GM18517 (cell line): ENCODE data around the gene RAB17.
"Not testable (repeated sequence)": the region's sequence is repeated elsewhere in the genome, so short reads cannot be mapped to it uniquely, and the experiment has no call there.

Experiments
- ATAC-seq: cut with Tn5 transposase; IDR thresholded peaks from one replicate; pipeline ENCODE4 v1.9.1; 2021; ENCODE audit warnings: mild to moderate bottlenecking, moderate library complexity; ENCODE audit not compliant: unreplicated experiment

The RAB17 gene

GRCh38 chr2:237600205-237600846 is 9.8 kb upstream of the RAB17 start:
- ATAC-seq: no peak

GRCh38 chr2:237599465-237600110 is 9.1 kb upstream of the RAB17 start:
- ATAC-seq: no peak

- ATAC-seq: no peak
These were observed 8.1 kb upstream of the RAB17 start for GRCh38 chr2:237598468-237599208.

- no peak for ATAC-seq
These were observed 6.9 kb upstream of the RAB17 start for GRCh38 chr2:237597196-237598145.

- ATAC-seq: no peak
These were observed 6.1 kb upstream of the RAB17 start for GRCh38 chr2:237596520-237597195.

- ATAC-seq: not testable (repeated sequence)
These were observed 5.4 kb upstream of the RAB17 start for GRCh38 chr2:237595829-237596519.

- no peak for ATAC-seq
These were observed 4.0 kb upstream of the RAB17 start for GRCh38 chr2:237594514-237594871.

GRCh38 chr2:237593596-237594320 is 3.2 kb upstream of the RAB17 start:
- no peak for ATAC-seq

- no peak for ATAC-seq
These were observed 2.5 kb upstream of the RAB17 start for GRCh38 chr2:237593036-237593435.

GRCh38 chr2:237592425-237592980 is 2.0 kb upstream of the RAB17 start:
- ATAC-seq: no peak

GRCh38 chr2:237591141-237591881 is 777 bp upstream of the RAB17 start:
- ATAC-seq: no peak

GRCh38 chr2:237588044-237588696 is 2.4 kb downstream of the RAB17 start:
- no peak for ATAC-seq

GRCh38 chr2:237585590-237586221 is 4.8 kb downstream of the RAB17 start:
- ATAC-seq: no peak

- no peak for ATAC-seq
These were observed 6.9 kb downstream of the RAB17 start for GRCh38 chr2:237583385-237584295.

GRCh38 chr2:237581751-237582746 is 8.5 kb downstream of the RAB17 start:
- no peak for ATAC-seq
